GM12873 (cell line): ENCODE data around the gene PSMC6.

Experiments
- CTCF ChIP-seq: IDR thresholded peaks from 2 replicates; pipeline ENCODE4 v1.5.1; 2012; ENCODE audit warnings: low read depth, mild to moderate bottlenecking, moderate library complexity, low read length, control low read depth; ENCODE audit not compliant: insufficient read depth; ENCODE audit errors: missing control alignments

PSMC6 gene

GRCh38 chr14:52767058-52767833, 60.2 kb downstream of the PSMC6 start:
- TF ChIP-seq CTCF: no peak

- TF ChIP-seq CTCF: no peak
Measured at GRCh38 chr14:52769887-52770286, 62.9 kb downstream of the PSMC6 start.

GRCh38 chr14:52776816-52777215, 69.8 kb downstream of the PSMC6 start:
- no peak for TF ChIP-seq CTCF
